H54 (cell line): ENCODE measurements around the gene AP3B1.

Experiments used
- DNase-seq: peaks from one replicate; pipeline ENCODE4 v3.0.0; 2011; ENCODE audit warnings: low spot score, mixed read lengths; ENCODE audit not compliant: insufficient read length
- FAIRE-seq: peaks from 3 replicates; lab custom pipeline; 2011; peaks lifted over from hg19 to GRCh38; lab: Jason Lieb, UNC
- POLR2A ChIP-seq: IDR thresholded peaks from 2 replicates; pipeline ENCODE4 v1.6.1; 2011; ENCODE audit warnings: low read depth, mild to moderate bottlenecking, low read length

The AP3B1 gene

DNA sequence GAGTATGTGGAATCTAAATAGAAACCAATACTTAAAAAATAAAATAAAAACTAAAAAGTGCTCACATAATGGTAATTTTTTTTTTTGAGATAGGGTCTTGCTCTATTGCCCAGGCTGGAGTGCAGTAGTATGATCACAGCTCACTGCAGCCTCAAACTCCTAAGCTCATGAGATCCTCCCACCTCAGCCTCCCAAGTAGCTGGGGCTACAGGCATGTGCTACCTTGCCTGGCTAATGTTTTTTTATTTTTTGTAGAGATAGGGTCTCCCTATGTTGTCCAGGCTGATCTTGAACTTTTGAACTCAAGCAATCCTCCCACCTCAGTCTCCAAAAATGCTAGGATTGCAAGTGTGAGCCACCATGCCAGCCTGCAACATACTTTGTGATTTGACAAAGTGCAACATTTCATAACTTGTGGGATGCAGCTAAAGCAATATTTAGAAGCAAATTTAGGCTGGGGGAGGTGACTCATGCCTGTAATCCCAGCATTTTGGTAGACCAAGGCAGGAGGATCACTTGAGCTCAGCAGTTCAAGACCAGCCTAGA, 18.4 kb downstream of the AP3B1 start:
- no peak for DNase-seq
- FAIRE-seq = no peak
- no peak for TF ChIP-seq POLR2A

DNA sequence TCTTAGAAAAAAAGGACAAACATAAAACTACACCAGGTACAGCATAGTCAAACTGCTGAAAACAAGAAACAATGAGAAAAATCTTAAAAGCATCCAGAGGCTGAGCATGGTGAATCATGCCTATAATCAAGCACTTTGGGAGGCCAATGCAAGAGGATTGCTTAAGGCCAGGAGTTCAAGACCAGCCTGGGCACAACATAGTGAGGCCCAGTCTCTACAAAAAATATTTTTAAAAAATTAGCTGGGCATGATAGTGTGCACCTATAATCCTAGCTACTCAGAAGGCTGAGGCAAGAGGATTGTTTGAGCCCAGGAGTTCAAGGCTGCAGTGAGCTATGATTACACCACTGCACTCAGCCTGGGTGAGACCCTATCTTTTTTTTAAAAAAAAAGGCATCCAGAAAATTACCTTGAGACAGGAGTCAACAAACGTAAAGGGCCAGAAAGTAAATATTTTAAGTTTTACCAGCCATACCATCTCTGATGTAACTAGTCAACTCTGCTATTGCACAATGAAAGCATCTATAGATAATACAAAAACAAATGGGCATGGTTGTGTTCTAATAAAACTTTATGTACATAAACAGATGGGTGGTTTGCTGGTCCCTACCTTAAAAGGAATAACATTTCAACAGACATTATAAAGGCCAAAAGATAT, 19.8 kb downstream of the AP3B1 start:
- FAIRE-seq (no peak), DNase-seq (no peak)
- no peak for TF ChIP-seq POLR2A

- FAIRE-seq (no peak), DNase-seq (no peak)
- no peak for TF ChIP-seq POLR2A
These were observed 21.1 kb downstream of the AP3B1 start for GRCh38 chr5:78273436-78273835.

DNA sequence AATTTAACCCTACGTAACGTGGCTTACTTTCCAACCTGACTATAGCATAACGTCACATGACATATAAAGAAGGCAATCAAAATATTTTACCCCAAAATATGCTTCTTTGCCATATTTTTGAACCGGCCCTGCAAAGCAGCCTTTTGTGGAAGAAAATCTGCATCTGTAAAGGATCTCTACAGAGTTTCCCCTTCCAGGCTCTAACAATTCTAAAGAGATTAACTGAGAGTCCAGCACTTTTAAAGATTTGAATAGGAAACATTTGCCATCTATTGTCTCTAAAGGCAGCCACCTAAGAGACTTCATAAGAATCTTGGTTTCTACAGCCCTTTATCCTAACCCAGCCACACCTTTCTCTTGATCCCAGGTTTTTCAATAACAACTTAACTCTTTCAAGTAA, 22.7 kb downstream of the AP3B1 start:
- no peak for FAIRE-seq
- TF ChIP-seq POLR2A = no peak

GRCh38 chr5:78269088-78269703, 25.3 kb downstream of the AP3B1 start:
- TF ChIP-seq POLR2A = no peak
- FAIRE-seq (peak; percentile 27), DNase-seq (no peak)

More for the DNA sequence above, 22.7 kb downstream of the AP3B1 start:
- DNase-seq = no peak

DNA sequence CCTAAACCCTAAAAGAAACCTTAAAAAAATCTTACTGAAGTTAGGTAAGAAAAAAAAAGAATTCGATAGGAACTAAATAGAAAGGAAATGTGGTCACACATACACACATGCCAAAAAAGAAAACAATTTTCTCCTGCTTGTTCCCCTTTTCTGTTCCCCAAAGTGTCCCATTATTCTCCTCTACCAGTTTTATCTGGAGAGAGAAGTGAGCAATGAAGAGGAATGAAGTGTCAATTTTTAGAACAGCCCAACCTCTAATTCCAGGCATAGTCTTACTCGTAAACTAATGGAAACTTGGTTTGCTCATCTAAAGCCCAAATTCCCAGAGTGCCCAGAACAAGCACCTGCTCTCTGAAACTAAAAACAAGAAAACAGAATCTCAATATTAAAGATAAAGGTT, 26.1 kb downstream of the AP3B1 start:
- no peak for TF ChIP-seq POLR2A
- FAIRE-seq (no peak), DNase-seq (no peak)

DNA sequence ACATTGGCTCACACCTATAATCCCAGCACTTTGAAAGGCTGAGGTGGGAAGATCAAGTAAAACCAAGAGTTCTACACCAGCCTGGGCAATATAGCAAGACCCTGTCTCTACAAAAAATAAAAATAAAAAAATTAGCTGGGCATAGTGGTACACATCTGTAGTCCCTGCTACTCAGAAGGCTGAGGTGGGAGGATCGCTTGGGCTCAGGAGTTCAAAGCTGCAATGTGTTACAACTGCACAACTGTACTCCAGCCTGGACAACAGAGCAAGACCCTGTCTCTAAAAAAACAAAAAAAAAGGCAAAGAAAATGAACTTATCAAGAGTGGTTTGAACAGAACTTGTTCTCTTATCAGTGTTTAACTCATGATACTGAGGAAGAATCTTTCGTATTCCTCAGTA, 29.3 kb downstream of the AP3B1 start:
- no peak for TF ChIP-seq POLR2A
- FAIRE-seq (no peak), DNase-seq (no peak)

GRCh38 chr5:78264600-78264999, 29.9 kb downstream of the AP3B1 start:
- FAIRE-seq (no peak), DNase-seq (no peak)
- TF ChIP-seq POLR2A = no peak

DNA sequence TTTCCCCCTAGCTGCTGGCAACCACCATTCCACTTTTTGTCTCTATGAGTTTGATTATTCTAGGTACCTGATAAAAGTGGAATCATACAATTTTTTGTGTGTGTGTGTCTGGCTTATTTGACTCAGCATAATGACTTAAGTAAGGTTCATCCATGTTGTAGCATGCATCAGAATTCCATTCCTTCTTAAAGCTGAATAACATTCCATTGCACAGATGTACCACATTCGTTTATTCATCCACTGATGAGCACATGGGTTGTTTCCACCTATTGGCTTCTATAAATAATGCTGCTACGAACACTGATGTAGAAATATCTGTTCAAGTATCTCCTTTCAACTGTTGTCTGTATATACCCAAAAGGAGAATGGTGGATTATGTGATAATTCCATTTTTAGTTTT, 33.7 kb downstream of the AP3B1 start:
- FAIRE-seq = peak; percentile 27
- TF ChIP-seq POLR2A = no peak
- DNase-seq = no peak

DNA sequence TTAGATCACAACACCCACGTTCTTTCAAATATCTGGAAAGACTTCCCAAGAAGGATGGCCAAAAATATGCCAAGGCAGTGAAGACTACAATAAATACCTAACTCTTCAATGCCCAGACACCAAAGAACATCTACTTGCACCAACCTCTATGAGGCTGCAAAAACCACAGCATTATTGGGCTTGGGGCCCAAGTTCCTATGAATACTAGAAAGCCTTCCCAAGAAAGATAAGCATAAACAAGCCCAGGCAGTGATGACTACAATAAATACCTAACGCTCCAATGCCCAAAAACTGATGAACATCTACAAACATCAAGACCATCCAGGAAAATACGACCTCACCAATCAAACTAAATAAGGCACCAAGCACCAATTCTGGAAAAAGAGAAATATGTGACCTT, 41.3 kb downstream of the AP3B1 start:
- FAIRE-seq = no peak
- DNase-seq = no peak
- no peak for TF ChIP-seq POLR2A

DNA sequence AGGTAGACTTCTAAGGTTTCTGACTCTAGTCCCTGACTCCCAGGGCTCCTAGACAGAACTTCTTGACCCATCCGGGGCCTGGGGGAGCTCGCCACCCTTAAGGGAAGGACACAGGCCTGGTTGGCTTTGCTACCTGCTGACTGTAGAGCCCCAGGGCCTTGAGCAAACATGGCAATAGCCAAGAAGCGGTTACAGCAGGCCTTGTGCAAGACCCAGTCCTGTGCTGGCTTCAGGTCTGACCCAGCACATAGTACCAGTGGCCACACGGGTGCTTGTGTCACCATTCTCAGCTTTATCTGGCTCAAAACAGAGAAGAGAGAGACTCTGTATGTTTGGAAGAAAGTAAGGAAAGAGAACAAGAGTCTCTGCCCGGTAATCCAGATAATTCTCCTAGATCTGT, 41.8 kb downstream of the AP3B1 start:
- no peak for TF ChIP-seq POLR2A
- DNase-seq (no peak), FAIRE-seq (no peak)

DNA sequence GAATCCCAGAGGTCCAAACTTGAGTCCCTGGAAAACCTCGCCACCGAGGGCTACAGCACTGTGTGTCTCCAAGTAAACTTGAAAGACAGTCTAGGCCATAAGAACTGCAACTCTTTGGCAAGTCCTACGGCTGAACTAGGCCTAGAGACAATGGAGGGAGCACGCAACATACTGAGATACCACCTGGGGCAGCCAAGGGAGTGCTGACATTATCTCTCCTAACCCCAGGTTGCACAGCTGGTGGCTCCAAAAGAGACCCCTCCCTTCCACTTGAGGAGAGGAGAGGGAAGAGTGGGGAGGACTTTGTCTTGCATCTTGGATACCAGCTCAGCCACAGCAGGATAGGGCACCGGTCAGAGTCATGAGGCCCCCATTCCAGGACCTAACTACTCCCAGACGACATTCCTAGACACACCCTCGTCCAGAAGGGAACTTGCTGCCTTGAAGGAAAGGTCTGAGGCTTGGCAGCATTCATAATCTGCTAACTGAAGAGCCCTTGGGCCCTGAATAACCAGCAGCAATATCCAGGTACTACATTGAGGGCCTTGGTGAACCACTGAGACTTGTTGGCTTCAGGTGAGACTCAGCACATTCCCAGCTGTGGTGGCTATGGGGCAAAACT, 42.7 kb downstream of the AP3B1 start:
- TF ChIP-seq POLR2A = no peak
- FAIRE-seq (no peak), DNase-seq (no peak)

GRCh38 chr5:78245136-78245535, 49.4 kb downstream of the AP3B1 start:
- no peak for DNase-seq
- no peak for FAIRE-seq
- no peak for TF ChIP-seq POLR2A

DNA sequence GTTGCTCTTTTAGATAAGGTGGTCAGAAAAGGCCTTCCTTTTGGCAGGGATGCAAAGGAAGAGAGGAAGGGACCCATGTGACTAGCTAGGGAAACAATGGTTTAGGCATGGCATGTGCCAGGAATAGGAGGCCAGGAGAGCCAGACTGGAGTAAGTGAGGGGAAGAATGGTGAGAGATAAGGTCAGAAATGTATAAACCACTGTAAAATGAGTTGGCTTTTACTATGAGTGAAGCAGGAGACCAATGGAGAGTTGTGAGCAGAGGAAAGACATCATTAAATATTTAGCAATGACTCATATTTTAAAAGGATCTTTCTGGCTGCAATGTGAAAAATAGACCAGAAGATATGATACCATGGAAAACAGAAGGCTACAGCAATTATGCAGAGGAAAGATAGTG, 50.9 kb downstream of the AP3B1 start:
- no peak for TF ChIP-seq POLR2A
- FAIRE-seq (peak; percentile 85), DNase-seq (peak; percentile 7)

GRCh38 chr5:78243091-78243490, 51.4 kb downstream of the AP3B1 start:
- no peak for FAIRE-seq
- no peak for DNase-seq

More at GRCh38 chr5:78243091-78243490, 51.4 kb downstream of the AP3B1 start:
- TF ChIP-seq POLR2A = no peak
